Osteocyte (in vitro differentiated cells): ENCODE results near the gene ZFP3. TPM values are rescaled to one million over a fixed set of nuclear protein-coding genes. Genes with fewer than 3 reads are reported as not detected.
"Not testable (repeated sequence)": the region's sequence is repeated elsewhere in the genome, so short reads cannot be mapped to it uniquely, and the experiment has no call there.

Experiments
- DNase-seq: peaks from one replicate; pipeline ENCODE4 v3.0.0; 2021; ENCODE audit warnings: mixed read lengths; ENCODE audit not compliant: unreplicated experiment; ENCODE audit errors: extremely low spot score
- H3K27ac Mint-ChIP-seq: one replicate; pipeline ENCODE4 v1.8.0; 2021; ENCODE audit warnings: mild to moderate bottlenecking, mixed read lengths; ENCODE audit not compliant: unreplicated experiment
- H3K27me3 Mint-ChIP-seq: one replicate; pipeline ENCODE4 v1.8.0; 2021; ENCODE audit warnings: mixed read lengths; ENCODE audit not compliant: unreplicated experiment
- H3K36me3 Mint-ChIP-seq: one replicate; pipeline ENCODE4 v1.8.0; 2021; ENCODE audit warnings: mixed read lengths; ENCODE audit not compliant: unreplicated experiment
- H3K4me1 Mint-ChIP-seq: one replicate; pipeline ENCODE4 v1.8.0; 2021; ENCODE audit warnings: mixed read lengths; ENCODE audit not compliant: unreplicated experiment
- H3K4me3 Mint-ChIP-seq: one replicate; pipeline ENCODE4 v1.8.0; 2021; ENCODE audit warnings: mild to moderate bottlenecking, moderate library complexity, mixed read lengths; ENCODE audit not compliant: unreplicated experiment
- H3K9me3 Mint-ChIP-seq: one replicate; pipeline ENCODE4 v1.8.0; 2021; ENCODE audit warnings: mixed read lengths; ENCODE audit not compliant: unreplicated experiment
- CTCF ChIP-seq: fragments of 200-600 bp; sonication (generic); IDR thresholded peaks from 2 replicates; pipeline ENCODE4 v1.5.0; 2021; ENCODE audit warnings: antibody characterized with exemption, mild to moderate bottlenecking, moderate library complexity
- total RNA-seq: library from RNA; stranded (reverse); gene quantifications from 2 replicates; pipeline ENCODE4 v1.2.1, GENCODE V29; 2021

ZFP3 gene
- total RNA-seq, 1 donor from 2014 or later: 0.78 TPM

- peak overlapping the region; percentile 72 for H3K4me3 Mint-ChIP-seq
- peaks cover 2% of the 10 kb centered on the region for H3K4me1 Mint-ChIP-seq
- peaks cover 11% of the 10 kb centered on the region for H3K27me3 Mint-ChIP-seq
Measured at GRCh38 chr17:5122586-5123342, 44.5 kb downstream of the ZFP3 start.

GRCh38 chr17:5123343-5124124 is 45.3 kb downstream of the ZFP3 start:
- peak; percentile 82 for DNase-seq
- H3K36me3 Mint-ChIP-seq: no peaks in the 10 kb centered on the region
- H3K9me3 Mint-ChIP-seq: no peaks in the 10 kb centered on the region
- H3K27ac Mint-ChIP-seq: no peak overlapping the region
- TF ChIP-seq CTCF: no peak
- peaks cover 9% of the 10 kb centered on the region for H3K27me3 Mint-ChIP-seq
- H3K4me3 Mint-ChIP-seq: no peak overlapping the region
- peaks cover 2% of the 10 kb centered on the region for H3K4me1 Mint-ChIP-seq

More at GRCh38 chr17:5122586-5123342, 44.5 kb downstream of the ZFP3 start:
- DNase-seq: peak; percentile 84
- no peaks in the 10 kb centered on the region for H3K36me3 Mint-ChIP-seq
- TF ChIP-seq CTCF: no peak
- no peak overlapping the region for H3K27ac Mint-ChIP-seq
- H3K9me3 Mint-ChIP-seq: no peaks in the 10 kb centered on the region

- H3K9me3 Mint-ChIP-seq, H3K27ac Mint-ChIP-seq, H3K4me1 Mint-ChIP-seq, H3K27me3 Mint-ChIP-seq, H3K36me3 Mint-ChIP-seq, H3K4me3 Mint-ChIP-seq: not testable (repeated sequence)
- DNase-seq: peak; percentile 44
Measured at GRCh38 chr17:5124125-5124760, 46.0 kb downstream of the ZFP3 start.

- not testable (repeated sequence) for H3K4me1 Mint-ChIP-seq, H3K27ac Mint-ChIP-seq, H3K36me3 Mint-ChIP-seq, H3K9me3 Mint-ChIP-seq, H3K27me3 Mint-ChIP-seq, H3K4me3 Mint-ChIP-seq
- DNase-seq: peak; percentile 48
Measured at GRCh38 chr17:5124896-5125295, 46.6 kb downstream of the ZFP3 start.

GRCh38 chr17:5126719-5127488 is 48.6 kb downstream of the ZFP3 start:
- no peaks in the 10 kb centered on the region for H3K4me1 Mint-ChIP-seq
- peak; percentile 80 for DNase-seq
- H3K4me3 Mint-ChIP-seq: no peak overlapping the region
- no peak overlapping the region for H3K27ac Mint-ChIP-seq
- no peak for TF ChIP-seq CTCF
- peaks cover 9% of the 10 kb centered on the region for H3K27me3 Mint-ChIP-seq
- H3K9me3 Mint-ChIP-seq: no peaks in the 10 kb centered on the region
- H3K36me3 Mint-ChIP-seq: no peaks in the 10 kb centered on the region
